Measurements from ENCODE around the gene RYR3. TPM values are rescaled to one million over a fixed set of nuclear protein-coding genes. Genes with fewer than 3 reads are reported as not detected.

Gene RYR3
- total RNA-seq, 4 donors from 2014 or later: 3.7 to 7.2 (median 4.5) TPM

DNA sequence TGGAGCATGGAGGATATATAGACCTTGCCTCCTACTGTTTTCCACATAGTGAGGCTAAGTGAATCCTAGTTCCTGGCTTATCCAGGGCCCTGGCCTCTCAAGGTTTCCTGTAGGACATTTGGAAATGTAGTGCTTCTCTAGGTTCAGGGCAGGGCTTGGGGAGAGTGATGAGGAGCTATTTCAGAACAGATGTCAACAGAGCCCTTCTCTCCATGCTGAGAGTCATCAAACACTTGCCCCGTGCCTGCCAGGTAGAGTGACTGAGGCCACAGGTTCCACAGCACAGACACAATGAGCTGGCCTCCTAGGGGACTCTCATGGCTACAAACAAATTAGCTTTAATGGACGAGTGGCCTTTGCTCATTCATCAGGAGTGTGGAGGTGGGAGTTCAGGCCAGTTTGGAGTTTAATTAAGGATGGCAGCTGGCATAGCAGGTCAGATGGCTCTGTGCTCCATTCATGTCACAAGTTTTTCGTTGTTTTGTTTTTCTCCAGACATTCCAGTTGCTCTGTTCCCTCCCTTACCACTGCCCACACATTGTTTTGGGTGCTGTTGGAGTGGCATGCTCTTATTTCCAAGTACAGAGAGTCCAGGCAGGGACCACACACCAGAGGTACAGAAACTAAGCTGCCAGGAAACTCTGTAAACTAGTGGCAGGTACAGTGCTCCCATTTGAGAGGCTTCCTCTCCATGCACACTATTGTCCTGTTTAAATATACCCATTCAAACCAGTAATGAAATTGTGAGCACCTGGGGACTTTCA, 189.8 kb downstream of the RYR3 start:
- H3K9me3 ChIP-seq: no peaks in the 10 kb centered on the region
- no peak overlapping the region for H3K27ac ChIP-seq (replicated peaks in 1 of 4)
- H3K36me3 ChIP-seq: peaks cover 0 to 3% (median 0%) of the 10 kb centered on the region in 4 donors
- 68% methylated on average over 3 of the region's 3 CpGs for WGBS
- DNase-seq (ENCODE audit: extremely low spot score): peak; percentile 83
- TF ChIP-seq POLR2AphosphoS5 (IDR thresholded peaks at IDR 0.05): no peak
- intact Hi-C loops (cut with DNase I): no loop called here
- no peak overlapping the region for H3K4me3 ChIP-seq
- no peaks in the 10 kb centered on the region for H3K4me1 ChIP-seq
- H3K27me3 ChIP-seq: no peaks in the 10 kb centered on the region

- Histone ChIP-seq H3K4me3 (no peak overlapping the region), H3K36me3 (peaks cover 0 to 3% (median 0%) of the 10 kb centered on the region in 4 donors), H3K4me1 (no peaks in the 10 kb centered on the region), H3K9me3 (no peaks in the 10 kb centered on the region), H3K27ac (replicated peaks in 1 of 4) (no peak overlapping the region), H3K27me3 (no peaks in the 10 kb centered on the region)
- DNase-seq (ENCODE audit: extremely low spot score): no peak
- intact Hi-C loops (cut with DNase I): no loop called here
- no peak for TF ChIP-seq POLR2A (IDR thresholded peaks at IDR 0.05; ENCODE audit: low read depth)
- no peak for TF ChIP-seq POLR2AphosphoS5 (IDR thresholded peaks at IDR 0.05)
- no peak for TF ChIP-seq EP300 (IDR thresholded peaks at IDR 0.05)
- 88% methylated on average over 5 of the region's 5 CpGs for WGBS
Observed at GRCh38 chr15:33503681-33504080, 192.9 kb downstream of the RYR3 start.

DNA sequence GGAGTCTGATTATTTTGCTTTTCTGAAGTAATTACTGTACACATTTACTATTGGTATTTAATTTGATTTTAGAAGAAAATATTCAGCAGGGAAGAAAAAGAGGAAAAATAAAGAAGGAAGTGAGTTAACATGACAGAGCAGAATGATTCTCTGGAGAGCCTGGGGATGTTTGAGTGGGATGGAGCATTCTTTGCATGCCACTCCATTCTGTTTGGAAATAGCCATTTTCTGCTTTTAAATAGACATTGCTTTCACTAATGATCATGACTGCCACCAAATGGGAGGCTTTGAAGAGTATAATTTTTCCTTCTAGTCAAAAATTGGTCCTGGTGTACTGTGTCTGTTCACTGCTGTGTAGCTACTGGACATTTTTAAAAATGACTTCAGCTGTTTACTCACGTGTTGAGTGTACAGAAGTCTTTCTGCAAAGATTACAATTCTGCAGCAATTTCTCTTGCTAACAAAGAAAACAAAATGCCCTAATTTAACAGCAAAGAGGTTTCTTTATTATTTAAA, 196.1 kb downstream of the RYR3 start:
- no peak overlapping the region for H3K27ac ChIP-seq (replicated peaks in 1 of 4)
- no peaks in the 10 kb centered on the region for H3K27me3 ChIP-seq
- TF ChIP-seq POLR2A (IDR thresholded peaks at IDR 0.05; ENCODE audit: low read depth): no peak
- no peak for TF ChIP-seq EP300 (IDR thresholded peaks at IDR 0.05)
- no peak for TF ChIP-seq POLR2AphosphoS5 (IDR thresholded peaks at IDR 0.05)
- TF ChIP-seq, protein P1, sequence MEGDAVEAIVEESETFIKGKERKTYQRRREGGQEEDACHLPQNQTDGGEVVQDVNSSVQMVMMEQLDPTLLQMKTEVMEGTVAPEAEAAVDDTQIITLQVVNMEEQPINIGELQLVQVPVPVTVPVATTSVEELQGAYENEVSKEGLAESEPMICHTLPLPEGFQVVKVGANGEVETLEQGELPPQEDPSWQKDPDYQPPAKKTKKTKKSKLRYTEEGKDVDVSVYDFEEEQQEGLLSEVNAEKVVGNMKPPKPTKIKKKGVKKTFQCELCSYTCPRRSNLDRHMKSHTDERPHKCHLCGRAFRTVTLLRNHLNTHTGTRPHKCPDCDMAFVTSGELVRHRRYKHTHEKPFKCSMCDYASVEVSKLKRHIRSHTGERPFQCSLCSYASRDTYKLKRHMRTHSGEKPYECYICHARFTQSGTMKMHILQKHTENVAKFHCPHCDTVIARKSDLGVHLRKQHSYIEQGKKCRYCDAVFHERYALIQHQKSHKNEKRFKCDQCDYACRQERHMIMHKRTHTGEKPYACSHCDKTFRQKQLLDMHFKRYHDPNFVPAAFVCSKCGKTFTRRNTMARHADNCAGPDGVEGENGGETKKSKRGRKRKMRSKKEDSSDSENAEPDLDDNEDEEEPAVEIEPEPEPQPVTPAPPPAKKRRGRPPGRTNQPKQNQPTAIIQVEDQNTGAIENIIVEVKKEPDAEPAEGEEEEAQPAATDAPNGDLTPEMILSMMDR (IDR thresholded peaks at IDR 0.05): no peak
- intact Hi-C loops (cut with DNase I): no loop called here
- H3K4me1 ChIP-seq: no peaks in the 10 kb centered on the region
- no peak overlapping the region for H3K4me3 ChIP-seq
- no peaks in the 10 kb centered on the region for H3K9me3 ChIP-seq
- no peak for DNase-seq (ENCODE audit: extremely low spot score)
- whole genome bisulfite sequencing: 40% methylated on average over 1 of the region's 1 CpG
- H3K36me3 ChIP-seq: peaks cover 0 to 3% (median 0%) of the 10 kb centered on the region in 4 donors

DNA sequence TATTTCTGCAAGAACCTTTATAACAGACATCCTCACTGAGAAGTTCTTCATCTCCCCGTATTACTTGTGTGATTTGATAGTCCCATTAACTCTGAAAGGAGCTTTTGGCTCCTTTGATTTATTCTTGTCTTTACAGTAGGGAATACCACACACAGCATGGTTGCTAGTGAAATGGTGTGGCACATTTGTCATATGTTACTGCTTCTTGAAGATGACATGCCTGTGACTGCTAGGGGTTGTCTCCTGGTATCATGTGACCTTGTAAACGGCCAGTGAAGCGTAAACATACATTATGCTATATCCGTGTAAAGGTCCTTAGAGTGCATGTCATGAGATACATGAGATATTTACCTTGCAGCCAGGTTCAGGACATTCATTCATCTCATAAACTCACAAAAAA, 197.9 kb downstream of the RYR3 start:
- WGBS: 63% methylated on average over 4 of the region's 4 CpGs
- Histone ChIP-seq H3K9me3 (no peaks in the 10 kb centered on the region), H3K4me1 (peaks cover 0 to 14% (median 8%) of the 10 kb centered on the region in 4 donors), H3K4me3 (no peak overlapping the region), H3K36me3 (peaks cover 0 to 3% (median 0%) of the 10 kb centered on the region in 4 donors), H3K27me3 (no peaks in the 10 kb centered on the region), H3K27ac (replicated peaks in 1 of 4) (no peak overlapping the region)
- intact Hi-C loops (cut with DNase I): no loop called here
- DNase-seq (ENCODE audit: extremely low spot score): no peak
- TF ChIP-seq, protein P1 (IDR thresholded peaks at IDR 0.05): no peak
- TF ChIP-seq POLR2AphosphoS5 (IDR thresholded peaks at IDR 0.05): no peak
- TF ChIP-seq EP300 (IDR thresholded peaks at IDR 0.05): no peak
- no peak for TF ChIP-seq POLR2A (IDR thresholded peaks at IDR 0.05; ENCODE audit: low read depth)

GRCh38 chr15:33515121-33515520, 204.4 kb downstream of the RYR3 start:
- WGBS: 85% methylated on average over 2 of the region's 2 CpGs
- DNase-seq (ENCODE audit: extremely low spot score): no peak
- TF ChIP-seq POLR2A (IDR thresholded peaks at IDR 0.05; ENCODE audit: low read depth): no peak
- no peak for TF ChIP-seq POLR2AphosphoS5 (IDR thresholded peaks at IDR 0.05)
- no peak for TF ChIP-seq EP300 (IDR thresholded peaks at IDR 0.05)

DNA sequence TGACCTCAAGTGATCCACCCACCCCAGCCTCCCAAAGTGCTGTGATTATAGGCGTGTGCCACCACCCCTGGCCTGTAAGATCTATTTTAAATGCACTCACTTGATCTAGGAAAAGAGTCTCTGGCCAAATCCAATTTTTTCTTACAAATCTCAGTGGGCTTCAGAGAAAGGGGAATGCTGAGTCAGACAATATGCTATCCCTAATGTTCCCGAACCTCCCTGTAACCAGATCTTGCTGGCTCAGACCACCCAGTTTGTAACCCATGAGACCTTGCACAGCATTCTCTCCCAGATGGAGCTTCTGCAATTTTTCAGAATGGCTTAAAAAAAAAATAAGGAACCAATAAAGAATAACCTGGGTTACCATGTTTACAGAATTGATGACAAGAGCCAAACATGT, 205.8 kb downstream of the RYR3 start:
- intact Hi-C loops (cut with DNase I): no loop called here
- Histone ChIP-seq H3K4me1 (peaks cover 0 to 14% (median 8%) of the 10 kb centered on the region in 4 donors), H3K9me3 (no peaks in the 10 kb centered on the region), H3K4me3 (no peak overlapping the region), H3K27me3 (no peaks in the 10 kb centered on the region), H3K27ac (replicated peaks in 1 of 4) (no peak overlapping the region), H3K36me3 (no peaks in the 10 kb centered on the region)
- 81% methylated on average over 2 of the region's 2 CpGs for WGBS
- TF ChIP-seq, protein P1 (IDR thresholded peaks at IDR 0.05): no peak
- TF ChIP-seq POLR2AphosphoS5 (IDR thresholded peaks at IDR 0.05): no peak
- no peak for TF ChIP-seq POLR2A (IDR thresholded peaks at IDR 0.05; ENCODE audit: low read depth)
- no peak for TF ChIP-seq EP300 (IDR thresholded peaks at IDR 0.05)
- DNase-seq (ENCODE audit: extremely low spot score): no peak

More at GRCh38 chr15:33515121-33515520, 204.4 kb downstream of the RYR3 start:
- H3K4me1 ChIP-seq: peaks cover 0 to 14% (median 8%) of the 10 kb centered on the region in 4 donors
- H3K9me3 ChIP-seq: no peaks in the 10 kb centered on the region
- intact Hi-C loops (cut with DNase I): no loop called here
- no peak overlapping the region for H3K4me3 ChIP-seq
- H3K27ac ChIP-seq (replicated peaks in 1 of 4): no peak overlapping the region
- H3K27me3 ChIP-seq: no peaks in the 10 kb centered on the region
- H3K36me3 ChIP-seq: no peaks in the 10 kb centered on the region

Measured in esophagus muscularis mucosa (tissue), 4 donors.